ENCODE measurements around the gene TMEM238L.

TMEM238L gene

GRCh38 chr17:10771148-10771547, 32.8 kb downstream of the TMEM238L start:
- H3K4me3 ChIP-seq (ENCODE audit: control insufficient read depth, low read depth, low read length), result no peak overlapping the region

GRCh38 chr17:10769840-10770239, 34.1 kb downstream of the TMEM238L start:
- no peak overlapping the region for H3K4me3 ChIP-seq (ENCODE audit: control insufficient read depth, low read depth, low read length)
- DNase-seq (ENCODE audit: low read depth), result no peak
- TF ChIP-seq CTCF (IDR thresholded peaks at IDR 0.05; ENCODE audit: control insufficient read depth, insufficient read depth, low read depth, low read length, missing control alignments), result no peak

More at GRCh38 chr17:10771148-10771547, 32.8 kb downstream of the TMEM238L start:
- no peak for TF ChIP-seq CTCF (IDR thresholded peaks at IDR 0.05; ENCODE audit: control insufficient read depth, insufficient read depth, low read depth, low read length, missing control alignments)
- no peak for DNase-seq (ENCODE audit: low read depth)

- no peak for TF ChIP-seq CTCF (IDR thresholded peaks at IDR 0.05; ENCODE audit: control insufficient read depth, insufficient read depth, low read depth, low read length, missing control alignments)
- no peak for DNase-seq (ENCODE audit: low read depth)
Measured at GRCh38 chr17:10768750-10769251, 35.1 kb downstream of the TMEM238L start.

GRCh38 chr17:10767232-10767631, 36.7 kb downstream of the TMEM238L start:
- TF ChIP-seq CTCF (IDR thresholded peaks at IDR 0.05; ENCODE audit: control insufficient read depth, insufficient read depth, low read depth, low read length, missing control alignments), result no peak
- DNase-seq (ENCODE audit: low read depth), result no peak
- H3K4me3 ChIP-seq (ENCODE audit: control insufficient read depth, low read depth, low read length), result no peak overlapping the region

More at GRCh38 chr17:10768750-10769251, 35.1 kb downstream of the TMEM238L start:
- no peak overlapping the region for H3K4me3 ChIP-seq (ENCODE audit: control insufficient read depth, low read depth, low read length)

- DNase-seq (ENCODE audit: low read depth), result no peak
- TF ChIP-seq CTCF (IDR thresholded peaks at IDR 0.05; ENCODE audit: control insufficient read depth, insufficient read depth, low read depth, low read length, missing control alignments), result no peak
- H3K4me3 ChIP-seq (ENCODE audit: control insufficient read depth, low read depth, low read length), result no peak overlapping the region
Measured at GRCh38 chr17:10762037-10762436, 41.9 kb downstream of the TMEM238L start.

GRCh38 chr17:10761281-10761680, 42.6 kb downstream of the TMEM238L start:
- no peak for TF ChIP-seq CTCF (IDR thresholded peaks at IDR 0.05; ENCODE audit: control insufficient read depth, insufficient read depth, low read depth, low read length, missing control alignments)
- DNase-seq (ENCODE audit: low read depth), result no peak
- H3K4me3 ChIP-seq (ENCODE audit: control insufficient read depth, low read depth, low read length), result no peak overlapping the region

GRCh38 chr17:10758062-10758461, 45.8 kb downstream of the TMEM238L start:
- TF ChIP-seq CTCF (IDR thresholded peaks at IDR 0.05; ENCODE audit: control insufficient read depth, insufficient read depth, low read depth, low read length, missing control alignments), result no peak
- no peak for DNase-seq (ENCODE audit: low read depth)
- H3K4me3 ChIP-seq (ENCODE audit: control insufficient read depth, low read depth, low read length), result no peak overlapping the region
